ENCODE results near the gene ITGAD.

The ITGAD gene

DNA sequence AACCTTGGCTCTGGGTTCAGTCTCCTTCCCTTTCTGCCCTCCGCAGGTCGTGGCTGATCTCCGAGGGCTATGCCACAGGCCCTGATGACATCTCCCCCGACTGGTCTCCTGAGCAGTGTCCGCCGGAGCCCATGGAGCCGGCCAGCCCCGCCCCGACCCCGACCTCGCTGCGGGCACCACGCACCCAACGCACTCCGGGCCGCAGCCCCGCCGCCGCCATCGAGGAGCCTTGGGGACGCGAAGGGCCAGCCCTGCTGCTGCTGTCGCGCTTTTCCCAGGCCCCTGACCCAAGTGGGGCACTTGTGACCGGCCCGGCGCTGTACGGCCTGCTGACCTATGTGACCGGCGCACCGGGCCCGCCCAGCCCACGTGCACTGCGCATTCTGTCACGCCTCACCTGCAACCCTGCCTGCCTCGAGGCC is 71.2 kb downstream of the ITGAD start:
- peaks cover 13% of the 10 kb centered on the region for H3K4me1 Mint-ChIP-seq
- H3K36me3 Mint-ChIP-seq (ENCODE audit: low read depth): peaks cover 29% of the 10 kb centered on the region
- no peaks in the 10 kb centered on the region for H3K27me3 Mint-ChIP-seq (ENCODE audit: low read depth)
- H3K9me3 Mint-ChIP-seq: no peaks in the 10 kb centered on the region
- TF ChIP-seq, protein P1, sequence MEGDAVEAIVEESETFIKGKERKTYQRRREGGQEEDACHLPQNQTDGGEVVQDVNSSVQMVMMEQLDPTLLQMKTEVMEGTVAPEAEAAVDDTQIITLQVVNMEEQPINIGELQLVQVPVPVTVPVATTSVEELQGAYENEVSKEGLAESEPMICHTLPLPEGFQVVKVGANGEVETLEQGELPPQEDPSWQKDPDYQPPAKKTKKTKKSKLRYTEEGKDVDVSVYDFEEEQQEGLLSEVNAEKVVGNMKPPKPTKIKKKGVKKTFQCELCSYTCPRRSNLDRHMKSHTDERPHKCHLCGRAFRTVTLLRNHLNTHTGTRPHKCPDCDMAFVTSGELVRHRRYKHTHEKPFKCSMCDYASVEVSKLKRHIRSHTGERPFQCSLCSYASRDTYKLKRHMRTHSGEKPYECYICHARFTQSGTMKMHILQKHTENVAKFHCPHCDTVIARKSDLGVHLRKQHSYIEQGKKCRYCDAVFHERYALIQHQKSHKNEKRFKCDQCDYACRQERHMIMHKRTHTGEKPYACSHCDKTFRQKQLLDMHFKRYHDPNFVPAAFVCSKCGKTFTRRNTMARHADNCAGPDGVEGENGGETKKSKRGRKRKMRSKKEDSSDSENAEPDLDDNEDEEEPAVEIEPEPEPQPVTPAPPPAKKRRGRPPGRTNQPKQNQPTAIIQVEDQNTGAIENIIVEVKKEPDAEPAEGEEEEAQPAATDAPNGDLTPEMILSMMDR (IDR thresholded peaks at IDR 0.05; ENCODE audit: unreplicated experiment in 3 of 3): no peak
- no peak overlapping the region for H3K27ac Mint-ChIP-seq
- H3K4me3 Mint-ChIP-seq: no peak overlapping the region

DNA sequence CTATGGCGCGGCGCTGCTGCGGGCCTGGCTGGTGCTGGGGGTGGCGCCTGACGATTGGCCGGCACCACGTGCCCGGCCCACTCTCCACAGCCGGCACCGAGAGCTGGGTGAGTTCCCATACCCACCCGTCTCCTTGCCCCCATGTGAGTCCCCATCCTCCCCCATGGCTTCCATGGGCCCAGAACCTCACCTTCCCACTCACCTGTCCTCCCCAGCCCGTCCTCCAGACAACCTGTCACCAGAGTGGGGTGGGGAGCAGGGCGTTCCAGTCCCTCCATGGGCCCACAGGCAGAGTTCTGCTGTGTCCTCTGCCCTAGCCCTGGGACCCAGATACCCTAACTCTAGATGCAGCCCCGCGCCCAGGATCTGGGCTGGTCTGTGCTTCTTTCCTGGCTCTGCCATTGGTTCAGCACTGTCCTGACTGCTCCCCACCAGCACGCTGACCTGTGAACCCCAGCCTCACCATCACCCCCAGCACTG is 71.7 kb downstream of the ITGAD start:
- TF ChIP-seq, protein P1 (IDR thresholded peaks at IDR 0.05; ENCODE audit: unreplicated experiment in 3 of 3): no peak
- Mint-ChIP-seq H3K27ac (no peak overlapping the region), H3K4me3 (no peak overlapping the region), H3K36me3 (ENCODE audit: low read depth) (peaks cover 29% of the 10 kb centered on the region), H3K4me1 (peaks cover 13% of the 10 kb centered on the region), H3K27me3 (ENCODE audit: low read depth) (no peaks in the 10 kb centered on the region), H3K9me3 (no peaks in the 10 kb centered on the region)

DNA sequence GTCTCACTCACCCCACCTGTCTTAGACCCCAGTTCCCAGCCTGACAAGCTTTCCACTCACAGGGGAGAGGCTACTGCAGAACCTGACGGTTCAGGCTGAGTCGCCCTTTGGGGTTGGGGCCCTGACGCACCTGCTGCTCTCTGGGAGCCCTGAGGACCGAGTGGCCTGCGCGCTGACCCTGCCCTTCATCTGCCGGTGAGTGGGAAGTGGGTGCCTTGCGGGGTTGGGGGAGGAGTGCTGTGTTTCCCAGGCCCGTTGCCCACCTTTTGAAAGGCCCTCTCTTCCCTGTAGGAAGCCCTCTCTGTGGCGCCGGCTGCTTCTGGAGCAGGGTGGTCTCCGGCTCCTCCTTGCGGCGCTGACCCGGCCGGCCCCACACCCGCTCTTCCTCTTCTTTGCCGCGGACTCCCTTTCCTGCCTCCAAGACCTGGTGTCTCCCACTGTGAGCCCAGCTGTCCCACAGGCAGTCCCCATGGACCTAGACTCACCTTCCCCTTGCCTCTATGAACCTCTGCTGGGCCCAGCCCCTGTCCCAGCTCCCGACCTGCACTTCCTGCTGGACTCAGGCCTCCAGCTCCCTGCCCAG is 72.7 kb downstream of the ITGAD start:
- Mint-ChIP-seq H3K27me3 (ENCODE audit: low read depth) (peaks cover under 1% of the 10 kb centered on the region), H3K27ac (no peak overlapping the region), H3K9me3 (no peaks in the 10 kb centered on the region), H3K4me1 (peaks cover 5% of the 10 kb centered on the region), H3K4me3 (no peak overlapping the region), H3K36me3 (ENCODE audit: low read depth) (peaks cover 29% of the 10 kb centered on the region)
- TF ChIP-seq, protein P1 (IDR thresholded peaks at IDR 0.05; ENCODE audit: unreplicated experiment in 3 of 3): no peak

DNA sequence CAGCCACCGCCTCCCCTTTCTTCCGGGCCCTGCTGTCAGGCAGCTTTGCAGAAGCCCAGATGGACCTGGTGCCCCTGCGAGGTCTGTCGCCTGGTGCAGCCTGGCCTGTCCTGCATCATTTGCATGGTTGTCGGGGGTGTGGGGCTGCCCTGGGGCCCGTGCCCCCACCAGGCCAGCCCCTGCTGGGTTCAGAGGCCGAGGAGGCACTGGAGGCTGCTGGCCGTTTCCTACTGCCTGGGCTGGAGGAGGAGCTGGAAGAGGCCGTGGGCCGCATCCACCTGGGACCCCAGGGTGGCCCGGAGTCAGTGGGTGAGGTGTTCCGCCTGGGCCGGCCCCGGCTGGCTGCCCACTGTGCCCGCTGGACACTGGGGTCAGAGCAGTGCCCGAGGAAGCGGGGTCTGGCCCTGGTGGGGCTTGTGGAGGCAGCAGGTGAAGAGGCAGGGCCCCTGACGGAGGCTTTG is 73.3 kb downstream of the ITGAD start:
- TF ChIP-seq, protein P1 (IDR thresholded peaks at IDR 0.05; ENCODE audit: unreplicated experiment in 3 of 3): no peak
- Mint-ChIP-seq H3K27ac (no peak overlapping the region), H3K36me3 (ENCODE audit: low read depth) (peaks cover 29% of the 10 kb centered on the region), H3K9me3 (no peaks in the 10 kb centered on the region), H3K4me1 (peaks cover 6% of the 10 kb centered on the region), H3K27me3 (ENCODE audit: low read depth) (peaks cover 4% of the 10 kb centered on the region), H3K4me3 (no peak overlapping the region)

DNA sequence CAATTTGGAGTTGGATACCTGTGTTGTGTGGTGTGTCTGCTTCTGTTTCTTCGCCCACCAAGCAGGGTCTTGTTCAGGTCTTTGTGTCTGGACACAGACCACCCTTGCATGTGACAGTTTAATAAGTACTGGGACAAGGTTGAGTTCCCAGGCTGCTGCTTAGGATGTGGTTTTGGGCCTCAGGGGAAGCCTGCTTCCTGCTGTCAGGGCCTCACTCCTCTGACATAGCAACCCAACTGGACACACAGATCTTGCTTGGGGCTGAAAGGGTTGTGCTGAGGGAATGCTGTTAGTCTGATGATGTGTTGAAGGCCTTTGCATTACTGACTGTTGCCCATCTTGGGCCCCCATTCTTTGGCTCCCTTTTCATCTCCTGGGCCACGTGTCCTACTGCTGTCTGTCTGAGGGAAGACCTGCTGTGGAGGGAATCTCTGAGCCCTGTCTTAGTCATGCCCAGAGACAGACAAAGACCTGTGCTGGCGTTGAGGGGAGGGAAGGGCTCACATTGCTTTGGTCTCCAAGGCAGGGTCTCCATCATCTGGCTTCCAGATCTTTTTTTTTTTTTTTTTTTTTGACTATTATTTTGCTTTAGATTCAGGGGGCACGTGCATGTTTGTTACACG is 74.1 kb downstream of the ITGAD start:
- Mint-ChIP-seq H3K27ac (no peak overlapping the region), H3K9me3 (no peaks in the 10 kb centered on the region), H3K36me3 (ENCODE audit: low read depth) (peaks cover 29% of the 10 kb centered on the region), H3K27me3 (ENCODE audit: low read depth) (peaks cover 4% of the 10 kb centered on the region), H3K4me3 (no peak overlapping the region), H3K4me1 (peaks cover 8% of the 10 kb centered on the region)
- TF ChIP-seq, protein P1 (IDR thresholded peaks at IDR 0.05; ENCODE audit: unreplicated experiment in 3 of 3): no peak

DNA sequence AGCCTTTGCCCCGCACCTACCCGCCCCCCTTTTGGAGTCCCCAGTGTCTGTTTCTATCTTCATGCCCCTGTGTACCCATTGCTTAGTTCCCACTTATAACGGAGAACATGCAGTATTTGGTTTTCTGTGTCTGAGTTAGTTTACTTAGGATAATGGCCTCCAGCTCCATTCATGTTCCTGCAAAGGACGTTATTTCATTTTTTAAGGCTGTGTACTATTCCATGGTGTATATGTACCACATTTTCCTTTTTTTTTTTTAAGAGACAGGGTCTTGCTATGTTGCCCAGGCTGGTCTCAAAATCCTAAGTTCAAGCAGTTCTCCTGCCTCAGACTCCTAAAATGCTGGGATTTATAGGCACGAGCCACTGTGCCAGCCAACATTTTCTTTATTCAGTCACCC is 74.7 kb downstream of the ITGAD start:
- H3K4me3 Mint-ChIP-seq: peak overlapping the region in 1 of 3 experiments; percentile 17
- peaks cover 14% of the 10 kb centered on the region for H3K4me1 Mint-ChIP-seq
- H3K9me3 Mint-ChIP-seq: no peaks in the 10 kb centered on the region
- TF ChIP-seq, protein P1 (IDR thresholded peaks at IDR 0.05; ENCODE audit: unreplicated experiment in 3 of 3): no peak
- no peak overlapping the region for H3K27ac Mint-ChIP-seq
- peaks cover 27% of the 10 kb centered on the region for H3K36me3 Mint-ChIP-seq (ENCODE audit: low read depth)
- peaks cover 4% of the 10 kb centered on the region for H3K27me3 Mint-ChIP-seq (ENCODE audit: low read depth)
